NCI-H187 (cell line): ENCODE data around the gene SHANK2.

Source experiments
- DNase-seq, 2 experiments: peaks; one replicate each; lab custom pipeline; 2025; lab: John Stamatoyannopoulos, UW

Gene SHANK2

DNA sequence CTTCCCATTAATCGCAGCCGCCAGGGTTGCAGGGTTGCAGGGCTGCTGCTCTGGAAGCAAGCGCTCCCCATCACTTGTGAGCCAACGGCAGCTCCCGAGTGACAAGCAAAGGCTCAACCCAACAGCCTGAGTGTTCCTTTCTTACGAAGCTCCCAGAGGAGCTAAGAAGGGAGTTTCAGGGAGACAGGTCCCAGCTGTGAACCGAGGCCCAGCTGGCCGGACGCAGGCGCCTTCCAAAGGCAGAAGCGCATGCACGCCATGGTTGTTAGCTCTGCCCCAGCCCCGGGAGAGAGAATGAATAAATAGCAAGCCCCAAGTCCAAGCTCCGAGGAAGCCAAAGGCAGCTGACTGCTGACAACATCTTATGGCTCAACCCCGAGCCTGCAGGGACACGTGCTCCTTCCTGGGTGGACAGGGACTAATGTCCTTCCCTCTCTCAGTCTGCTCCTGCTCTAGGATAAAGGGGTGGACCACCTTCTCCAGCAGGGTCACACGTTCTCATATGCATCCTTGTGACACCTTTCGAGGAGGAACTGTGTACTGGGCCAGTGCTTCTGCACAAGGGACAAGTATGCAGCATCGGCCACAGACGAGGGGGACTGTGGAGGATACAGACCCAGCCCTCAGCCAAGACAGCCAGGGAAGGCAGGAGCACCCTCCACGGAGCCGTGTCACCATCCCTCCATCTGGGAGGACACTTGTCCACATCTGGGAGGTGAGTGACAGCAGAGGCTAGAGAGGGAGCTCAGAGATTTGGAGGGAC, 29.9 kb downstream of the SHANK2 start:
- no peak for DNase-seq

- no peak for DNase-seq
Observed at GRCh38 chr11:71221821-71222220, 30.6 kb downstream of the SHANK2 start.

DNA sequence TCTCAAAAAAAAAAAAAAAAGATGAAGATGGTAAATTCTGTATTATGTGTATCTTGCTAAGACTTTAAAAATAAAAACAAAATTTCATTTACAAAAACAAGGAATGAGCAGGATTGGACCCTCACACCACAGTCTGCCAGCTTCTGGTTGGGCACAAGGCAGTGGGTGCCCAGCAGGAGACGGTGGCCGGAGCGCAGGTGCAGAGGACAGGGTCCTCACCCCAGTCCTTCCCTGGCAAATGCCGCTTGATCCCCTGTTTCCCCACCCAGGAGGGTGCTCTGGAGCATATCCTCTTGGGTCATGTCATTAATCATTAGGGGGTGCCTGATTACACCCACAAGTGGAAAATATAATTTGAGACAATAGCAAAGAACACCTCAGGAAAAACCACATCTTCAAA, 31.2 kb downstream of the SHANK2 start:
- no peak for DNase-seq

GRCh38 chr11:71218789-71219499, 33.4 kb downstream of the SHANK2 start:
- no peak for DNase-seq

DNA sequence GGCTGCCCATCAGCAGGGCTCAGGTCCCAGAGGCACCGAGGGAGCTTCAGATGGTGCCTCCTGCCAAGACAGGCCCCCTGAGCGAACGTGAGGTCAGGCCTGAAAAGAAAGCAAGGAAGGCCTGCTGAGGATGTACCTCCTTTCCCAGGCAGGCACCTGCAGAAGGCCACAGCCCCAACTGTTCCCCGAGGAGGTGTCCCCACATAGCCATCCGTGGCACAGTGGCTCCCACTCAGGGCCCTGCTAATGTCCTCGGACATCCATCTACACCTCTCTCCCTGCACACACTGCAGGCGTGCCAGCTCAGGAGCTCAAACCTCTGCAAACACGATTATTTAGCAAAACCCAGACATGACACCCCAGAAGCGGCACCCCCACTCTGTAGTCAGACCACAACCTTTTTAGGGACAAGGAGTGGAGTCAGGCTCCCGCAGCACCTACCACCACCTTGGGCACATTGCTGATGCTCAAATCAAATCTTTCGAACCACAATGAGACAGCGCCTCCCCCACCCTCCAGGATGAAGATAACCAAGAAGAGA, 36.9 kb downstream of the SHANK2 start:
- DNase-seq = no peak

GRCh38 chr11:71214553-71215424, 37.6 kb downstream of the SHANK2 start:
- no peak for DNase-seq

DNA sequence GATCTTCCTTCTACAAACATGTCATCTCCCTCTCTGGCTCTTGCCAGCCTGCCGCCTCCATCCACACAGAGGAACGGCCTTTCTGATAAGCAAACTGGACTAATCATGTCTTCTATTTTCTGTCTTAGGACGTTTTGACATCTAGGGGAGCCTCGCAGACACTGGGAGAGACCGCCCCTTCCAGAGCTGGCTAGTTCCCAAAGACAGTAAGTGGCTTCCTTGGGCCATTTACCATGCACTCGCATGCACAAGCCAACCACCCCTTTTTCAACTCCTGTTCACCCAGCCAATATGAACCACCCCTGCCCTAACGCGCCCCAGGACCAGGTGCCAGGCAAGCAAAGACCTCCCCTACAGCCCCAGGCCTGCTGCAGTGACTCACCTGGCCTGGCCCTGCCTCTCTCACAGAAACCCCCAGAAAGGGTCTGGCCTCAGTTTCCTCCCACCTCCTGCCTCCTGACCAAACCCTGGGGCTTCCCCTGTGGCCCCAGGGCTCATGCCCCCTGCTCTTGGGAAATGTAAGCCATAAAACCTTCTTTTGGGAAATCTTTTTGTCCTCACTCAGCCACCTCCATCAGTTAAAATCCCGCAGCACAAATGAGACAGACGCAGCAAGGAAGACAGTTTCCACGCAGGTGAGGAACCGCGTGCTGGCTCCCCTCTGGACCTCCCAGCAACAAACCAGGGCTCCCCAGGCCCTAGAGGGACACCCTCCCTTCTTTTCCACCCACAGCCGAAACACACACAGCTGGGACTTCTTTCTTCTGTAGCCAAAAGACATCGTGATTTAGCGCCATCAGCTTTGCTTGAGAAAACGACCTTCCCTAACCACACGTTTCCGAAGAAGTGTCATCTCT, 38.5 kb downstream of the SHANK2 start:
- no peak for DNase-seq

DNA sequence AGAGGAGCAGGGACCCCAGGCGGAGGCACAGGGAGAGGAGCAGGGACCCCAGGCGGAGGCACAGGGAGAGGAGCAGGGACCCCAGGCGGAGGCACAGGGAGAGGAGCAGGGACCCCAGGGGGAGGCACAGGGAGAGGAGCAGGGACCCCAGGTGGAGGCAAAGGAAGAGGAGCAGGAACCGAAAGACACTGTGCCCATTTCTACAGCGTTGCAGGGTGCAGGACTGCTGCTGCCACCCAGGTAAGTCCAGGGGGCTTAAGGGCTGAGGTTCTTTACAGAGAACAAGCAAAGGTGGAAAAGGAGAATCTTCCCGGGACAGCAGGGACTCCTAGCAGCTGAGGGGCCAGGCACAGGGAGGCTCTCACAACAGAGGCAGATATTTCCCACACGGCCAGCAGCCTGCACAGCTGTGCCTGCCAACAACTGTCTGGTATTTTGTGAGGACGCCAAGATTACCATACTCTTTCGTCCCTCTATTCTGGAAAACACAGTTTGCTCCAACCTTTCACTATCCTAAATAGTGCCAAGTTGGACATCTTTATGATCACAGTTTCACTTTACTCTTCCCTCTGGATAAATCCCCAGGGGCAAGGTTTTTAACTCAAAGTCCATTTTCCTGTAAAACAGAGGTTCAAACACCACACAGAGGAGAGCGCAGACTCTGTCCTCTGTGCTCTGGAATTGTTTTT, 39.4 kb downstream of the SHANK2 start:
- no peak for DNase-seq

- DNase-seq = no peak
Observed at GRCh38 chr11:71211631-71212030, 40.7 kb downstream of the SHANK2 start.

GRCh38 chr11:71210861-71211260, 41.5 kb downstream of the SHANK2 start:
- DNase-seq = no peak

- DNase-seq = no peak
Observed at GRCh38 chr11:71209656-71210055, 42.7 kb downstream of the SHANK2 start.

- DNase-seq = no peak
Observed at GRCh38 chr11:71209181-71209580, 43.2 kb downstream of the SHANK2 start.

- DNase-seq = no peak
Observed at GRCh38 chr11:71208011-71208774, 44.2 kb downstream of the SHANK2 start.

DNA sequence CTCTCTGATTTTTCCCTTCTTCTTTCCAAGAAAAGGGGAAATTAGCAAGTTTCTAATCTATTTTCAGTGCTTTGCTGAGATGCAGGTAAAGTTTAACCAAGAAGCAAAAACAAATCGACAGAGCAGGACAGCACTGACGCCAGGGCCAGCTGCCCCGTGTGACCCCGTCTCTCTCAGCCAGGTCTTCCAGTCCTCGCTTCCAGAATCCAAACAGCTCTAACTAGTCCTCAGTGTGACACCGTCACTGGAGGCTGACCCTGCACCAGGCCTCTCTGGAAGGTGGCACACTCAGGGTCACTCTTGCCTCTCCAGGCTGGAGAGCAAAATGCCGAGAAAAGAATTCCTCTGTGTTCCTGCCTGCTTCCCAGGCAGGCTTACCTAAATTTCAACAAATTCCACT, 44.8 kb downstream of the SHANK2 start:
- no peak for DNase-seq

GRCh38 chr11:71206186-71206585, 46.2 kb downstream of the SHANK2 start:
- no peak for DNase-seq

- no peak for DNase-seq
Observed at GRCh38 chr11:71204748-71205664, 47.4 kb downstream of the SHANK2 start.

DNA sequence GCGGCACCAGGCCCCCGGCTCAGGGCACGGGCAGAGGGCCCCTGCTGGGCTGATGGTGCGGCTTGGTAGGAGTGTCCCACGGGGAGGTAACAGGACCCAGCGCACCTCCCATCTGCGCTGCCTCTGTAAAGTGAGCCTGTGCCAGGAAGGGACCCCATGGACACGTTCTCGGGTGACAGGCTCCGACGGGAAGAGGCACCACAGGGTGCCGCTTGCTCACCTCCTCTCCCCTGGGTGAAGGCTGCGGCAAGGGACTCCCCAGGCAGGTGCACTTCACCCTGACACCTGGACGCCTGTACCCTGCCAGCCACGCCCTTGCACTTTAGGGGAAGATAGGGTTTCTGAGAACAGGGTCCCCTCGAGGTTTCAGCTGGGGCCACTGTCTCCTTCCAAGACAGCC, 48.1 kb downstream of the SHANK2 start:
- DNase-seq = no peak

GRCh38 chr11:71203681-71204080, 48.7 kb downstream of the SHANK2 start:
- no peak for DNase-seq

DNA sequence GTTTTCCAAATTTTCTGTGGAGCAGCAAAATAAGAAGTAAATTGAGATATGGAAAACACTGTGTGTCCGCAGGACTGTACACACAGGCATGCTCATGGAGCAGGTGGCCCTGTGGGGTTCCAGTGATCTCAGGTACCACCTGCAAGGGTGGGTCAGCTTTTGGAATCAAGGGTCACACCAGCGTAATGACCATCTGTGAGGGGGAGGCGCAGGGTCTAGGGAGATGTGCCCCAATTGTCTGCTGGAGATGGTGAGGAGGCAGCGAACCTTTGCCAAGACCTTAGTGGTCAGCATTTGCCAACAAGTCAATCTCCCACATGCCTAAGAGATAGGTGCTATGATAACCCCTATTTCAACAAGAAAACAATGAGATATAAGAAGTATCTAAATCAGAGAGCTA, 49.4 kb downstream of the SHANK2 start:
- no peak for DNase-seq
